Measurements from ENCODE around the gene FBXO21.

Gene FBXO21

DNA sequence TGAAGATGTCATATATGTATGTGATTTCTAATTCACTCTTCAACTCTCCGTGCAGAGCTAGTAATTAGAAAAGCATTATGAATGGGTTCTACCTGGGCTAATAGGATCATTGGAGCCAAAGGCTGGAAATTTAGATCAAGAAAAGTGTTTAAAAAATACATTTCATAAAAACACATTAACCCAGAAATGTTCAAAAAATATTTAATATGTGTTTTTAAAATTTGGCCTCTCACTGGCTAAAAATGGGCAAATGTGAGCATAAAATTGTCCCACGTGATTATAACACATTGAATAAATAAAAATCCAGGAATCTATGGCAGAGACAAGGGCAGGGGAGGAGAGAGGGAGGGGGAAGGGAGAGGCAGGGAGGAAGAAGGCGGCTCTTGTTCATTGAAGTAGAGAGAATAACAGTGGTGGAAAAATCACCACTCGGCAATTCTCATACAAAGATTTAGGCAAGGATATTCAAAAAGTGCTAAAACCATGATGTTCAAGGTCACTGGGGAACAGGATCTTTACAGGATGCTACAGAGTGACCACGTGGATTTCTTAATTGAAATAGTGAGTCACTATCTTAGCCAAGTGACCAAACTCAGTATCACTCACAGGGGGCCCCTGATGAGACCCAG lies 38.8 kb downstream of the FBXO21 start:
- H3K79me2 ChIP-seq (ENCODE audit: control insufficient read depth, insufficient read depth, low read length, unreplicated experiment): no peaks in the 10 kb centered on the region
- peaks cover 24% of the 10 kb centered on the region for H3K4me1 ChIP-seq (ENCODE audit: control insufficient read depth, insufficient read depth, low read length, unreplicated experiment)
- no peaks in the 10 kb centered on the region for H3K27me3 ChIP-seq (ENCODE audit: insufficient read depth, low read length)
- H3K36me3 ChIP-seq (ENCODE audit: insufficient read depth, low read length): peaks cover 6% of the 10 kb centered on the region; the same call in 1 of the 2 replicates
- no peak overlapping the region for H3K27ac ChIP-seq (ENCODE audit: low read depth, low read length)
- H3K4me3 ChIP-seq (ENCODE audit: low read depth, low read length): no peak overlapping the region
- no peak overlapping the region for H2AFZ ChIP-seq (ENCODE audit: low read length, unreplicated experiment)

GRCh38 chr12:117149431-117149830 lies 40.8 kb downstream of the FBXO21 start:
- Histone ChIP-seq H3K4me3 (ENCODE audit: low read depth, low read length) (no peak overlapping the region), H3K4me1 (ENCODE audit: control insufficient read depth, insufficient read depth, low read length, unreplicated experiment) (peaks cover 24% of the 10 kb centered on the region), H2AFZ (ENCODE audit: low read length, unreplicated experiment) (no peak overlapping the region), H3K79me2 (ENCODE audit: control insufficient read depth, insufficient read depth, low read length, unreplicated experiment) (no peaks in the 10 kb centered on the region), H3K36me3 (ENCODE audit: insufficient read depth, low read length) (no peaks in the 10 kb centered on the region), H3K27me3 (ENCODE audit: insufficient read depth, low read length) (no peaks in the 10 kb centered on the region), H3K27ac (ENCODE audit: low read depth, low read length) (no peak overlapping the region)

DNA sequence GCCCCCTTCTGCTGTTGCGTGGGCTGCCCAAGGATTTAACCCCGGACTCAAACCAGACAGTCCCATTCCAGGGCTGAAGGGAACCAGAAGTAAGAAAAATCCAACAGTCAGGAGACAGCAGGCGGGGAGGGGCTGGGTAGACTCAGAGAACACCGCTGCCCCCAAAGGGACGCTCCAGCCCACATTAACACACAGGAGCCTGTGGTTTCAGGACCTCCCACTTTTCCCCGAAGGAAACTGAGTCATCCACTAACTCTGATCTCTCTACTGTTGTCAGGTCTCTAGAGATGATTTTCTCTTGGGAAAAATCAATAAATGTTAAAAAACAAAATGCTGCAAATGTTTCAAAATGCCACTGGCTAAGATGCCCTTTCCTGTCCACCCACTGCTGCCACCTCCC lies 41.6 kb downstream of the FBXO21 start:
- H3K4me1 ChIP-seq (ENCODE audit: control insufficient read depth, insufficient read depth, low read length, unreplicated experiment): peaks cover 24% of the 10 kb centered on the region
- H2AFZ ChIP-seq (ENCODE audit: low read length, unreplicated experiment): no peak overlapping the region
- no peaks in the 10 kb centered on the region for H3K79me2 ChIP-seq (ENCODE audit: control insufficient read depth, insufficient read depth, low read length, unreplicated experiment)
- no peaks in the 10 kb centered on the region for H3K36me3 ChIP-seq (ENCODE audit: insufficient read depth, low read length)
- H3K27ac ChIP-seq (ENCODE audit: low read depth, low read length): no peak overlapping the region
- no peak overlapping the region for H3K4me3 ChIP-seq (ENCODE audit: low read depth, low read length)
- no peaks in the 10 kb centered on the region for H3K27me3 ChIP-seq (ENCODE audit: insufficient read depth, low read length)

- Histone ChIP-seq H3K27ac (ENCODE audit: low read depth, low read length) (no peak overlapping the region), H3K36me3 (ENCODE audit: insufficient read depth, low read length) (peaks cover 3% of the 10 kb centered on the region; the same call in 1 of the 2 replicates), H3K27me3 (ENCODE audit: insufficient read depth, low read length) (no peaks in the 10 kb centered on the region), H3K4me3 (ENCODE audit: low read depth, low read length) (no peak overlapping the region), H2AFZ (ENCODE audit: low read length, unreplicated experiment) (no peak overlapping the region), H3K79me2 (ENCODE audit: control insufficient read depth, insufficient read depth, low read length, unreplicated experiment) (no peaks in the 10 kb centered on the region), H3K4me1 (ENCODE audit: control insufficient read depth, insufficient read depth, low read length, unreplicated experiment) (peaks cover 24% of the 10 kb centered on the region)
Observed at GRCh38 chr12:117147639-117148038, 42.6 kb downstream of the FBXO21 start.

DNA sequence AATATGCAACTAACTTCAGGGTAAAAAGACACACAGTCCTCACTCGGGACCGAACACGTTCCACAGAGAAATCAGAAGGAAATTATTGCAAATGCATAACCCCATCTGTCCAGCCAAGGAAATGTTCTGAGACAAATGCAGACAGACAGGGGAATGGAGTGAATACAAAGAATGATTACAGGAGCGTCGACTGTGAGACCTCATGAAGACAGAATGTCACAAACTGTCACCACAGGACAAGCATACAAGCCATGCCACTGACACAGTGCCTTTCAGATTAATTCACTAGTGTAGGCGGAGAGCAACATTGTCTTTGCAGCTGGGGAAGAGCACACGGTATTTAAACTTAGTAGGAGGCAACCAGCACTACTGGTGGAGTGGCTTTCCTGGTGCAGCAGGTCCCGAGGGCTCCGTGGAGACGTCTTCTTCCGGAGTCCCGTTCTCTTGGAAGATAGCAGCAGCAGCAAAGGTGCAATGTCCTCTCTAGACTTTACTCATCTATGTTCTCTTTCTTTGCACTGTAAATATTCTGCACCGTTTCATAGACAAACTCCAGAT lies 44.6 kb downstream of the FBXO21 start:
- Histone ChIP-seq H3K27me3 (ENCODE audit: insufficient read depth, low read length) (no peaks in the 10 kb centered on the region), H3K4me3 (ENCODE audit: low read depth, low read length) (no peak overlapping the region), H3K4me1 (ENCODE audit: control insufficient read depth, insufficient read depth, low read length, unreplicated experiment) (peaks cover 15% of the 10 kb centered on the region), H2AFZ (ENCODE audit: low read length, unreplicated experiment) (no peak overlapping the region), H3K79me2 (ENCODE audit: control insufficient read depth, insufficient read depth, low read length, unreplicated experiment) (no peaks in the 10 kb centered on the region), H3K27ac (ENCODE audit: low read depth, low read length) (no peak overlapping the region), H3K36me3 (ENCODE audit: insufficient read depth, low read length) (peaks cover 3% of the 10 kb centered on the region; the same call in 1 of the 2 replicates)

DNA sequence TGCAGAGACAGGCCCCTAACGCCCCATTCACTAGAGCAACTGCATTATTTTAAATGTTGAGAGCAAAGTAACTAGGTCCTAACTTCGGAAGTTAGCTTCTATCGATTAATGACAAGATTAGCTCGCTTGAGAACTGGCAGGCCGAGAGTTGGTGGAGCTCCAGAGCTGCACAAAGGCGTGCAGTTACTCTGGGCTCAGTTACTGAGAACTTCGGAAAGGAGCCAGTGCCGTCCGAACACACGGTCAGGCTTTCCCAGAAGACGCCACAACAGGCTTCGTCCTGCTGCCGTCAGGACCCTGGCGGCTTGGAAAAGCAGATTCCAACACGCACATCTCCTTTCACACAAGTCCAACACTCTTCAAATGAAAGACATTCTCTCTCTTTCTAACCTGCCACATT lies 45.7 kb downstream of the FBXO21 start:
- Histone ChIP-seq H3K27ac (ENCODE audit: low read depth, low read length) (no peak overlapping the region), H3K4me1 (ENCODE audit: control insufficient read depth, insufficient read depth, low read length, unreplicated experiment) (peaks cover 15% of the 10 kb centered on the region), H2AFZ (ENCODE audit: low read length, unreplicated experiment) (no peak overlapping the region), H3K4me3 (ENCODE audit: low read depth, low read length) (no peak overlapping the region), H3K79me2 (ENCODE audit: control insufficient read depth, insufficient read depth, low read length, unreplicated experiment) (no peaks in the 10 kb centered on the region), H3K27me3 (ENCODE audit: insufficient read depth, low read length) (no peaks in the 10 kb centered on the region), H3K36me3 (ENCODE audit: insufficient read depth, low read length) (peaks cover 3% of the 10 kb centered on the region; the same call in 1 of the 2 replicates)

GRCh38 chr12:117143008-117143532 lies 47.2 kb downstream of the FBXO21 start:
- no peak overlapping the region for H3K27ac ChIP-seq (ENCODE audit: low read depth, low read length)
- no peak overlapping the region for H3K4me3 ChIP-seq (ENCODE audit: low read depth, low read length)
- peaks cover 3% of the 10 kb centered on the region; the same call in 1 of the 2 replicates for H3K36me3 ChIP-seq (ENCODE audit: insufficient read depth, low read length)
- H2AFZ ChIP-seq (ENCODE audit: low read length, unreplicated experiment): no peak overlapping the region
- no peaks in the 10 kb centered on the region for H3K79me2 ChIP-seq (ENCODE audit: control insufficient read depth, insufficient read depth, low read length, unreplicated experiment)
- no peaks in the 10 kb centered on the region for H3K4me1 ChIP-seq (ENCODE audit: control insufficient read depth, insufficient read depth, low read length, unreplicated experiment)
- no peaks in the 10 kb centered on the region for H3K27me3 ChIP-seq (ENCODE audit: insufficient read depth, low read length)

DNA sequence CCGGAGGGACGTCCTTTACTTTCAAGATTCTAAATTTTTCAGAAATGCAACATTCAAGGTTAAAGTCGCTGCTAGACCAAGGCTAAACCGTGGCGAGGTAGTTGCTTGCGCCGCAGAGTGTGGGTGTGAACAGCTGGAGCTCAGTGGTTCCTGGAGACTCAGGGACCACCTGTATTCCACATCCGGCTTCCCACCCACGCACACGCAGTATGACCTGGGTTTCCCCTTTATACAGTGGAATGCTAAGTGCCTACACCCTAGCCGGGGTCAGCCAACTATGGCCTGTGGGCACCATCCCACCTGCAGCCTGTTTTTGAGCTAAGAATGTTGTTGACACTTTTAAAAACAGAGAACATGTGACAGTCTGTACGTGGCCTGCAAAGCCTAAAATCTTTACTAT lies 48.2 kb downstream of the FBXO21 start:
- no peak overlapping the region for H3K27ac ChIP-seq (ENCODE audit: low read depth, low read length)

GRCh38 chr12:117141097-117141898 lies 49.0 kb downstream of the FBXO21 start:
- Histone ChIP-seq H3K36me3 (ENCODE audit: insufficient read depth, low read length) (peaks cover 3% of the 10 kb centered on the region; the same call in 1 of the 2 replicates), H3K4me3 (ENCODE audit: low read depth, low read length) (no peak overlapping the region), H3K79me2 (ENCODE audit: control insufficient read depth, insufficient read depth, low read length, unreplicated experiment) (no peaks in the 10 kb centered on the region), H3K27me3 (ENCODE audit: insufficient read depth, low read length) (no peaks in the 10 kb centered on the region), H2AFZ (ENCODE audit: low read length, unreplicated experiment) (no peak overlapping the region), H3K27ac (ENCODE audit: low read depth, low read length) (no peak overlapping the region), H3K4me1 (ENCODE audit: control insufficient read depth, insufficient read depth, low read length, unreplicated experiment) (no peaks in the 10 kb centered on the region)

More for the DNA sequence above, 48.2 kb downstream of the FBXO21 start:
- Histone ChIP-seq H3K4me1 (ENCODE audit: control insufficient read depth, insufficient read depth, low read length, unreplicated experiment) (no peaks in the 10 kb centered on the region), H3K79me2 (ENCODE audit: control insufficient read depth, insufficient read depth, low read length, unreplicated experiment) (no peaks in the 10 kb centered on the region), H3K4me3 (ENCODE audit: low read depth, low read length) (no peak overlapping the region), H2AFZ (ENCODE audit: low read length, unreplicated experiment) (no peak overlapping the region), H3K36me3 (ENCODE audit: insufficient read depth, low read length) (peaks cover 3% of the 10 kb centered on the region; the same call in 1 of the 2 replicates), H3K27me3 (ENCODE audit: insufficient read depth, low read length) (no peaks in the 10 kb centered on the region)

DNA sequence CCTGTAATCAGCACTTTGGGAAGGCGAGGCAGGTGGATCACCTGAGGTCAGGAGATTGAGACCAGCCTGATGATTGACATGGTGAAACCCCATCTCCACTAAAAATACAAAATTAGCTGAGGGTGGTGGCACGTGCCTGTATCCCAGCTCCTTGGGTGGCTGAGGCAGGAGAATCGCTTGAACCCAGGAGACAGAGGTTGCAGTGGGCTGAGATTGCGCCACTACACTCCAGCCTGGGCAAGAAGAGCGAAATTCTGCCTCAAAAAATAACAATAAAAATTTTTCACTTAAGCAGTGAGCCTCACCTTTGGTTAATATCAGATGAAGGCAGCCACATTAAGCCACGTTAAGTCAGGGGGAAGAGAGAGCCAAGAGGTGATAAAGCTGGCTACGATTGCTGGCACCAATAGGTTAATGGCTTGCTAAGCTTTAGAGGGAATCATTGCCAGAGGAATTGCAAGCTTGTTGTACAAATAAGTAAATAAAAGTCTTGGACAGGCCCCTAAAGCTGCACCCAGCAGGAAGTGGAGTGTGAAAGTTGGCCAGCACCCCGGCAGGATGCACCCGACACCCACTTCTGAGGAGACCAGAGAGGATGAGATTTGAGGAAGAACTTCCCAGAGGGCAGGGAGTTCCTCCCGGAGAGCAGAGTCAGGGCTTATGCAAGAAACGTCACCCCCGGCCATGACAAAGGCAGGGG lies 49.7 kb downstream of the FBXO21 start:
- Histone ChIP-seq H2AFZ (ENCODE audit: low read length, unreplicated experiment) (no peak overlapping the region), H3K36me3 (ENCODE audit: insufficient read depth, low read length) (peaks cover 3% of the 10 kb centered on the region; the same call in 1 of the 2 replicates), H3K4me1 (ENCODE audit: control insufficient read depth, insufficient read depth, low read length, unreplicated experiment) (no peaks in the 10 kb centered on the region), H3K27ac (ENCODE audit: low read depth, low read length) (no peak overlapping the region), H3K79me2 (ENCODE audit: control insufficient read depth, insufficient read depth, low read length, unreplicated experiment) (no peaks in the 10 kb centered on the region), H3K4me3 (ENCODE audit: low read depth, low read length) (no peak overlapping the region), H3K27me3 (ENCODE audit: insufficient read depth, low read length) (no peaks in the 10 kb centered on the region)

Data from ACC112 (cell line).